Testis (tissue), 2 donors: Measurements from ENCODE around the gene VWA7.

Source experiments
- POLR2A ChIP-seq: fragments of 450-650 bp; IDR thresholded peaks from one replicate; pipeline ENCODE4 v1.6.1; 2017; ENCODE audit warnings: antibody characterized with exemption, mild to moderate bottlenecking, moderate library complexity
- TF ChIP-seq, protein P1 (sequence below), 3 experiments: fragments of 450-650 bp in 2 of 3; fragments of 200-600 bp in 1 of 3; sonication (generic) in 1 of 3; IDR thresholded peaks; one replicate each; pipeline ENCODE4 v1.5.1; 2016 to 2019; ENCODE audit warnings: antibody characterized with exemption in 3 of 3, mild to moderate bottlenecking in 2 of 3, moderate library complexity in 1 of 3

DNA sequence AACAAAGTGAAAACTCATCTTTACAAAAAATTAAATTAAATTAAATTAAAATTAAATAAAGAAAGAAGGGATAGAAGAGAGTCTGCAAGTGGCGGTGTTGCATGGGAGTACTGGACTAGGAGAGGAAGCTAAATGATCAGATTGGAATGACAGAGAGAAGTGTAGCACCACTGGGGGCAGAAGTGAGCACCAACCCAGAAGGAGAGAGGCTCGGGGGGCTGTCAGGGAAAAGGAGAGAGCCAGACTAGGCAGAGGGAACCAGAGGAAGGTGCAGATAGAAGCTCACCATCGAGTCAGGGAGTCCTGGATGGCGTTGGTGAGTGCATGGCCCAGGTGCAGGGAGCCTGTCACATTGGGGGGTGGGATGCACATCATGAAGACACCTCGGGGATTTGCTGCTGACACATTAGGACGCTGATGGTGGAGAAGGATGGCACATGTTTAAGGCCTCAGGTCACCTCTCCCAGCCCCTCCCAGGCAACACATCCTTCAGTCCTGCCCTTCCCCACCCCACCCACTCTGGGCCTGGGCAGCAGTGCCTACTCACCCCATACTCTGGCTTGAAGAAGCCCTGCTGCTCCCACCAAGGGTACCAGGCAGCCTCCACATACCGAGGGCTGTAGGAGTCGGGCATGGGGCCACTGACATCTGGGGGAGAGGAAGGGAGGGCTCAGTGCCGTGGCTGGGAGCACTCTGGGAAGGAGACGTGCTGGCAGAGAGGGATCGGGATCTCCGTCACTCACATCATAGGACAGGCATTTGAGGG, 14.4 kb upstream of the VWA7 start:
- TF ChIP-seq, protein P1, sequence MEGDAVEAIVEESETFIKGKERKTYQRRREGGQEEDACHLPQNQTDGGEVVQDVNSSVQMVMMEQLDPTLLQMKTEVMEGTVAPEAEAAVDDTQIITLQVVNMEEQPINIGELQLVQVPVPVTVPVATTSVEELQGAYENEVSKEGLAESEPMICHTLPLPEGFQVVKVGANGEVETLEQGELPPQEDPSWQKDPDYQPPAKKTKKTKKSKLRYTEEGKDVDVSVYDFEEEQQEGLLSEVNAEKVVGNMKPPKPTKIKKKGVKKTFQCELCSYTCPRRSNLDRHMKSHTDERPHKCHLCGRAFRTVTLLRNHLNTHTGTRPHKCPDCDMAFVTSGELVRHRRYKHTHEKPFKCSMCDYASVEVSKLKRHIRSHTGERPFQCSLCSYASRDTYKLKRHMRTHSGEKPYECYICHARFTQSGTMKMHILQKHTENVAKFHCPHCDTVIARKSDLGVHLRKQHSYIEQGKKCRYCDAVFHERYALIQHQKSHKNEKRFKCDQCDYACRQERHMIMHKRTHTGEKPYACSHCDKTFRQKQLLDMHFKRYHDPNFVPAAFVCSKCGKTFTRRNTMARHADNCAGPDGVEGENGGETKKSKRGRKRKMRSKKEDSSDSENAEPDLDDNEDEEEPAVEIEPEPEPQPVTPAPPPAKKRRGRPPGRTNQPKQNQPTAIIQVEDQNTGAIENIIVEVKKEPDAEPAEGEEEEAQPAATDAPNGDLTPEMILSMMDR (IDR thresholded peaks at IDR 0.05): peak in 2 of 3 experiments; percentile 39 to 46
- TF ChIP-seq POLR2A: no peak
